Left lobe of liver (tissue), 2 donors: ENCODE results near the gene CPXM2. TPM values are rescaled to one million over a fixed set of nuclear protein-coding genes. Genes with fewer than 3 reads are reported as not detected.

Source experiments
- ATAC-seq: fragments of 200-7000 bp; cut with Tn5 transposase; one replicate; pipeline ENCODE4 v1.9.1; 2020; ENCODE audit warnings: mild to moderate bottlenecking, moderate library complexity
- DNase-seq: peaks from one replicate; pipeline ENCODE4 v3.0.0-alpha.2; 2020; ENCODE audit warnings: low spot score
- total RNA-seq: library from RNA; stranded (reverse); gene quantifications from one replicate; pipeline ENCODE4 v1.2.1, GENCODE V29; 2021
- donor health status: DM: no; HTN: no; CAD: no; lungs with moderate emphysema.
- donor health status: DM: no; HTN: yes; CAD: no.

The CPXM2 gene
- total RNA-seq, 1 donor from 2014 or later = 0.45 TPM

DNA sequence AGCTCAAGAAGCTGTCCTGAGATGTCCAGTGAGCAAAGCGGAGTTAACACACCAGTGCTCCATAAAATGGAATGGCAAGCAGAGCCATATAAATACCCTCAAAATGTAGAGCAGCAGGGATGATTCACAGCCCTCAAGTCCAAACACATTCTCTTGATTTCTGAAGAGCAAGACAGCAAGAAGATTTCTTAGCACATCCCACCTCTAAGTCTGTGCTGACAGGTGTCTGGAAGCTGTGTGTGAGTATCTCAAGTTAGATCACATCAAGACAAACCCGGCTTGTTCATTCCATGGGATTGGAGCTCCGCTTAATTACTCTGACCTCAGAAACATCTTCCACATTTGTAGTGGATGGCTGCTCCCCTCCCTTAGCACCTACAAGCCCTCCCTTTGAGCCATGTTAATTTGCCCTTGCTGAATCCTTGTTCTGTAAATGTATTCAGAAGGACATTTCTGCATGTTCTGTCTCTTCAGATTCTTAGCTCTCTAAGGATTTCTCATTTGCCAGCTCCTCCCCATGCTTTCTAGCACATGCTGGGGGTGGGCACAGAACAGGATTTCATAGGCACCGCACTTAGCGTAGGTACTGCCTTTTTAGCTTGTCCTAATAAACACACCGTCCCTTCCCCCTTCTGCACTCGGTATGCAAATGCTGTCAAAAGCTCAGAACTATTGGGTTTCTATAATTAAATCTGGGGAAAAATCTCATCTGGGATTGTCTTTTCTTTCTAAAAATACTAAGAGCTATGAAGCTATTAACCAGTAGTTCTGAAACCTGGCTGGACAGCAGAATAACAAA lies 112.7 kb downstream of the CPXM2 start:
- ATAC-seq = no peak
- DNase-seq = no peak

DNA sequence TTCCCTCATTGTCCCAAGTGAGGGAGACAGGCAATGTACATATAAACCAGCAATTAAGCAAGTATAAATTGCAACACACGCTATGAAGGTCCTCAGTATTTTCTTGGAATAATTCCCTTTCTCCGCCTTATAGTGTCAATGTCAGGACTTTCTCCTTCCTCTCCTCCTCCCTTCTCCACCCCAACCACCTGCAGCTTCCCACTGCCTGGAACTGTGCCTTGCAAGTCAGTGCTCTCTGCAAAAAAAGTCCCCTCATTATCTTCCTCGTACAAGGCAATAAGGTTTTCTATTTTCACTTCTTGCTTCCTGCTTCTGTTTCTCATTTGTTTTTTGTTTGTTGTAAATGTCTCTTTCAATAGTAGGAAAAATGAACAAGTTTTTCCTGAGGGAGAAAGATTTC lies 113.7 kb downstream of the CPXM2 start:
- DNase-seq (no peak), ATAC-seq (no peak)

- no peak for ATAC-seq
- no peak for DNase-seq
Observed at GRCh38 chr10:123774132-123774742, 117.4 kb downstream of the CPXM2 start.

- ATAC-seq = no peak
Observed at GRCh38 chr10:123772645-123773508, 118.7 kb downstream of the CPXM2 start.

DNA sequence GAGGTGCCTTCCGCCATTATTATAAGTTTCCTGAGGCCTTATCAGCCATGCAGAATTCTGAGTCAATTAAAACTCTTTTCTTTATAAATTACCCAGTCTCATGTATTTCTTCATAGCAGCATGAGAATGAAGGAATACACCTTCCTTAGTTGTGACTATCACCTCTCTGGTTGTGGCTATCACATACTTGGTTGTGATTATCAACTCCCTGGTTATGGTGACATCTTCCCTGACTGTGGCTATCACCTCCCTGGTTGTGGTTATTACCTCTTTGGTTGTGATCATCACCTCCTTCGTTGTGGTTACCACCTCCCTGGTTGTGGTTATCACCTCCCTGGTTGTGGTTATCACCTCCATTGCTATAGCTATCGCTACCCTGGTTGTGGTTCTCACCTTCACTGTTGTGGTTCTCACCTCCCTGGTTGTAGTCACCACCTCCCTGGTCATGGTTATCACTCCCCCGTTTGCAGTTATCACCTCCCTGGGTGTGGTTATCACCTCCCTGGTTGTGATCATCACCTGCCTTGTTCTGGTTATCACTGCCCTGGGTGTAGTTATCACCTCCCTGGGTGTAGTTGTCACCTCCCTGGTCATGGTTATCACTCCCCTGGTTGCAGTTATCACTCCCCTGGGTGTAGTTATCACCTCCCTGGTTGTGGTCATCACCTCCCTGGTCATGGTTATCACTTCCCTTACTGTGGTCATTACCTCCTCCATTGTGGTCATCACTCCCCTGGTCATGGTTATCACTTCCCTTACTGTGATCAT lies 119.5 kb downstream of the CPXM2 start:
- ATAC-seq (no peak), DNase-seq (no peak)

More at GRCh38 chr10:123772645-123773508, 118.7 kb downstream of the CPXM2 start:
- no peak for DNase-seq

GRCh38 chr10:123769647-123770046 lies 122.0 kb downstream of the CPXM2 start:
- ATAC-seq = no peak
- DNase-seq = no peak

DNA sequence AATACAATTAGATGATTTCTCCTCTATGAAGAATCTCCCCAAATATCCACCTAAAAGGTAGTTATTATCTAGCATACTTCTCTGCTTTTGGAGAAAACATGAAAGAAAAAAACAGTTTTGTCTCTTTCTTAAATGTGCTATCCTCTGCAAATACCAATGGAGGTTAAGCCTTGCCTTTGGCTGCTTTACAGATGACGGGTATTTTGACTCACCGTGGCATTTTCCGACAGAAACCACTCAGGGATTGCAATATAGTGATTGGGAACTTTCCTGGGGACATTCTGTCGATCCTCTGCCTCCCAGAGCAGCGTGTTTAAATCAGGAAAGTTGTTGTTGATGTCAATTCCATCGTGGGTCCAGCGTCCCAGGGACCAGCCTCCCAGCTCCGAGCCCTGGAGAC lies 124.8 kb downstream of the CPXM2 start:
- no peak for DNase-seq
- no peak for ATAC-seq

DNA sequence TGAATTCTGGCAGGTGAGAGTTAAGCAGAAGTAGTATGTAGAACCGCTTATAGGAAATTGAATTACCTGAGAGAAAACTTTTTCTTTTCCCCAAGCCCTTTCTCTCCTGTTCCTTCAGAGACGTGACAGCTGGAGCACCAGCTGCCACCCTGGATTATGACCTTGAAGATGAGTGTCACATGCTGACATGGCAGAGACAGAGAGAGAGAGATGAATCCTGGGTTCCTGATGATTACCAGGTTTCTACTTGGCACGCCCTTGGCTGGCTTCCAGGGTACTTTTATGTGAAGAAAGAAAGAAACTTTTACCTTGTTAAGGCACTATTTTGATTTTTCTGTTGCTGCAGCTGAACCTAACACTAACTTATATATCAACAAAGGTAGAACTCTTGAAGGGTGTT lies 125.6 kb downstream of the CPXM2 start:
- DNase-seq = no peak
- no peak for ATAC-seq

DNA sequence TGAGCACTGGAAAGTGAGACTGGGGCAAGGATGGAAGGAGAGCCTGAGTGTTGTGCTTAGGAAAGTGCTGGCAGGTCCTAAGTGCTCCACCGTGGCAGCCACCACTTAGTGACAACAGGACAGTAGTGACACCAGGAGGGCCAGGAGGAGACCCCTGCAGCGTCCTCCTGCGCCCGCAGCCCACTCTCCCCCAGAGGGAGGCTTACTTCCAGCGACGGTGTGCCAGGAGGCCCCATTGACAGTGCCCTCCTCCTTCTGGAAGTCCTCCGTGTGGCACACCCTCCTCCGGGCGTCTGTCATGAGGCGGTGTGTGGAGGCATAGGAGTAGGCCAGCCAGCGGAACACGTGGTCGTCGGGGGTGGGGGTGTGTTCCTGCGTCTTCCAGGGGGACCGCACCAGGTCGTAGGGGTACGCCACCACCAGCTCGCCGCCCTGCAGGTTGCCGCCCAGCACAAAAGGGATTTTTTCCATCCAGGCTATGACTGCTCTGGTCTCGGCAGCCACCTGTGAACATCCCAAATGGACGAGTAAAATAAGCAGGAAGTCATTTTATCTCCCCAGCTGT lies 129.9 kb downstream of the CPXM2 start:
- DNase-seq (no peak), ATAC-seq (no peak)

GRCh38 chr10:123761038-123761428 lies 130.6 kb downstream of the CPXM2 start:
- ATAC-seq = no peak
- DNase-seq = no peak

- DNase-seq (no peak), ATAC-seq (no peak)
Observed at GRCh38 chr10:123760356-123761037, 131.1 kb downstream of the CPXM2 start.

- no peak for DNase-seq
- no peak for ATAC-seq
Observed at GRCh38 chr10:123759501-123760031, 132.0 kb downstream of the CPXM2 start.

- no peak for ATAC-seq
- DNase-seq = no peak
Observed at GRCh38 chr10:123759041-123759440, 132.6 kb downstream of the CPXM2 start.

DNA sequence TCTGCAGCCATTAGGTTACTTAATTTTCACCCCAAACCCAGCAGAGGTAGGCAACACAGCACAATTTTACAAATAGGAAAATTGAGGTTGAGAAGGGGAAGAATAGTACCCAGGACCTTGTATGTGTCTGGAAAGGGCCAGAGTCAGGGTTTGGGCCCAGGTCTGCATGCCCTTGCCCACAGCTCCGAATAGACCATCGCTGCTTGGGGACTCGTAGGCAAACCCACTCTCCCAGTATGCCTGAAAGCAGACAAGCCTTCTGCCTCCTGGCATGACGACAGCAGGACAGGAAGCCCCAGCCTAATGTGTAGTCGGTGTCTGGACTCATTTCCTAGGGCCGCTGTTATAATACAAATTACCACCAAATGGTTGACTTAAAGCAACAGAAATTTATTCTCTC lies 133.8 kb downstream of the CPXM2 start:
- DNase-seq = no peak
- ATAC-seq = no peak

GRCh38 chr10:123755061-123755460 lies 136.5 kb downstream of the CPXM2 start:
- no peak for DNase-seq
- no peak for ATAC-seq

- DNase-seq = no peak
- no peak for ATAC-seq
Observed at GRCh38 chr10:123754123-123754522, 137.5 kb downstream of the CPXM2 start.

DNA sequence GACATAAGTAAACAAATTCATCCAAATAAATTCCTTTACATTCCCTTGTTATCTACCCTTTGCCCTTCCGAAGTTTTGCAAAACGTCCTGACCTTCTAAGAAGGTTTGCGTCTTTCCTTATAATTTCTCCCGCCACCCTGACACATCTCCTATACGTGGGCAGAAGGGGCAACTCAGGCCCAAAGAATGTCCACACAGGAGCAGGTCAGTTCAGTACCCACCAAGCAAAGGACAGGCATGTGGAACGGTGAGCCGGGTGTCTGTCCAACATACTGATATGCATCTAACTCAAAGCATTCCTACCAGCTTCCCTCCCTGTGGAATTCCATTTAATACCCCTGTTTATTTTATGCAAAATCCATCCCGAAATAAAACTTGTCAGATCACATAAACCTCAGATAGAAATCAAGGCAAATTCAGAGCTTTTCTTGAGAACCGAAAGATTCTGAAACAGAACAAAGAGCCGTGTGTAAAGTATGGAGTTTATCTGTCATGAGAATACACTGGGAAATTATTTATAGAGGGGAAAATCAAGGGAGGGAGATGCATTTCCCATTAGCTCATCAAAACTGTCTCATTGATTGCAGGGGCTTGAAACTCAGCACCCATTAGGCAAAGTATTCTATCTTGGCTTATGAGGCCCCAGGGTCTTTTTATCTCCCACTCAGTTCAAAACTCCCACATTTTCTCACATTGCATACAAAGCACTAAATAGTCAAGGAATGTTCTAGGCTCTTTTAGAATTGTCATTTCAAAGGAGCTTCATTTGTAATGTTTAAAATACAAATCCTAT lies 140.1 kb downstream of the CPXM2 start:
- DNase-seq (no peak), ATAC-seq (no peak)

- DNase-seq (no peak), ATAC-seq (no peak)
Observed at GRCh38 chr10:123750901-123751300, 140.7 kb downstream of the CPXM2 start.

- no peak for ATAC-seq
Observed at GRCh38 chr10:123748711-123749110, 142.9 kb downstream of the CPXM2 start.

More at GRCh38 chr10:123748711-123749110, 142.9 kb downstream of the CPXM2 start:
- no peak for DNase-seq
